ENCODE measurements around the gene CIB2. TPM values are rescaled to one million over a fixed set of nuclear protein-coding genes. Genes with fewer than 3 reads are reported as not detected.

CIB2 gene
- total and polyA plus RNA-seq, 2 experiments from 2014 or later, result 59.5 to 64.4 TPM

DNA sequence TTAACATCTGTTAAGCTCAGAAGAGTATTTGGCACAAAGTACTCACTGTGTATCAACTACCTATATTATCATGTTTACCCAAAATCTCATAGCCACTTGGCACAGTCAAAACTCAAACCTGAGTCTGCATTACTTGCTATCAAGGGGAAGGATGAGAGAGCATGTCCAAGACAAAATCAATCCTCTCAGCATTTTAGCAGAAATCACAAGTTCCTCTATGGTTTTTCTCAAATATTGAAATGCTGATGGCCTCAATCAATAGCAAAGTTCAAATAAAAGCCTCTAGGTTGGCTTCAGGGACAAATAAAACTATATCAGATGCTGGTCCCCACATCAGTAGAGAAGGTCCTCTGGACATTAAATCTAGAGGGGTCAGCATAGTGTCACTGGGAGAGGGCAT is 68.0 kb downstream of the CIB2 start:
- peaks cover 73% of the 10 kb centered on the region for H3K79me2 ChIP-seq (replicated peaks; ENCODE audit: insufficient read depth)
- Mint-ChIP-seq H3K27me3 (ENCODE audit: insufficient read depth, low read depth, poor library complexity) (peaks cover 2% of the 10 kb centered on the region), H3K27ac (no peak overlapping the region)

DNA sequence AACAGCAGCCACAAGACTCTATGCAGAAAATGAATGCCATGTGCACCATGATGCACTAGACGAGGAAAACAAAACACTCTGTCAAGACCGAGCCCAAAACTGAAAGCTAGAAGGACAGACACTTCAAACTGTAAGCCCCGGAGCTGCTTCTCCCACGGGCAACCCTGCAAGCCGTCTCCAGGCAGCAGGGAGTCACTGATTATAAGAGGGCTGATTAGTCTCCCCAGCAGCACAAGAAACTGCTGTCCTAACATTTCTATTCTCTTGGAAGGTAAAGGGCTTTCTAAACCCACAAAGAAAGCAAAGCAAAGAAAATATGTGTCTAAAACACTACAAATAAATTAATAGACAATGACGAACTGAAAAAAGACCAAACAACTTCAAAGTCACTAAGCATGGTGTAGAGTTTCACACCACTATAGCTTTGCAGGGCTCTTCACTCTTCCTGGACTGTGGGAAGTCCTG is 69.2 kb downstream of the CIB2 start:
- Histone ChIP-seq H2AFZ (no peak overlapping the region), H3K79me2 (replicated peaks; ENCODE audit: insufficient read depth) (peaks cover 72% of the 10 kb centered on the region), H4K20me1 (replicated peaks; ENCODE audit: insufficient read depth) (peaks cover 6% of the 10 kb centered on the region), H3K36me3 (ENCODE audit: insufficient read depth) (no peaks in the 10 kb centered on the region), H3K27ac (ENCODE audit: low read depth) (peak overlapping the region; percentile 51; the same call in 1 of the 2 replicates), H3F3A (replicated peaks; ENCODE audit: low read depth) (no peaks in the 10 kb centered on the region), H3K9me2 (ENCODE audit: insufficient read depth) (no peaks in the 10 kb centered on the region), H3K4me2 (peak overlapping the region; percentile 20; the same call in 1 of the 2 replicates), H3K4me1 (ENCODE audit: insufficient read depth) (peaks cover 30% of the 10 kb centered on the region), H3K27me3 (ENCODE audit: insufficient read depth) (no peaks in the 10 kb centered on the region), H3K4me3 (no peak overlapping the region)
- Mint-ChIP-seq H3K4me1 (peaks cover 24% of the 10 kb centered on the region), H3K4me3 (no peak overlapping the region), H3K9me3 (no peaks in the 10 kb centered on the region), H3K27ac (no peak overlapping the region), H3K27me3 (ENCODE audit: insufficient read depth, low read depth, poor library complexity) (peaks cover 4% of the 10 kb centered on the region), H3K36me3 (ENCODE audit: low read depth) (no peaks in the 10 kb centered on the region)
- peak; percentile 53 for ATAC-seq
- no peak for DNase-seq (ENCODE audit: low spot score)
- TF ChIP-seq POLR2AphosphoS5 (IDR thresholded peaks at IDR 0.05; ENCODE audit: low read depth), result no peak
- TF ChIP-seq, protein P1, sequence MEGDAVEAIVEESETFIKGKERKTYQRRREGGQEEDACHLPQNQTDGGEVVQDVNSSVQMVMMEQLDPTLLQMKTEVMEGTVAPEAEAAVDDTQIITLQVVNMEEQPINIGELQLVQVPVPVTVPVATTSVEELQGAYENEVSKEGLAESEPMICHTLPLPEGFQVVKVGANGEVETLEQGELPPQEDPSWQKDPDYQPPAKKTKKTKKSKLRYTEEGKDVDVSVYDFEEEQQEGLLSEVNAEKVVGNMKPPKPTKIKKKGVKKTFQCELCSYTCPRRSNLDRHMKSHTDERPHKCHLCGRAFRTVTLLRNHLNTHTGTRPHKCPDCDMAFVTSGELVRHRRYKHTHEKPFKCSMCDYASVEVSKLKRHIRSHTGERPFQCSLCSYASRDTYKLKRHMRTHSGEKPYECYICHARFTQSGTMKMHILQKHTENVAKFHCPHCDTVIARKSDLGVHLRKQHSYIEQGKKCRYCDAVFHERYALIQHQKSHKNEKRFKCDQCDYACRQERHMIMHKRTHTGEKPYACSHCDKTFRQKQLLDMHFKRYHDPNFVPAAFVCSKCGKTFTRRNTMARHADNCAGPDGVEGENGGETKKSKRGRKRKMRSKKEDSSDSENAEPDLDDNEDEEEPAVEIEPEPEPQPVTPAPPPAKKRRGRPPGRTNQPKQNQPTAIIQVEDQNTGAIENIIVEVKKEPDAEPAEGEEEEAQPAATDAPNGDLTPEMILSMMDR (conservative IDR thresholded peaks at IDR 0.05; ENCODE audit: low read depth in 2 of 2), result no peak
- TF ChIP-seq EZH2 (IDR thresholded peaks at IDR 0.05; ENCODE audit: low read depth, unreplicated experiment), result no peak
- TF ChIP-seq JUNB (IDR thresholded peaks at IDR 0.05; ENCODE audit: unreplicated experiment), result no peak
- TF ChIP-seq, protein P2, sequence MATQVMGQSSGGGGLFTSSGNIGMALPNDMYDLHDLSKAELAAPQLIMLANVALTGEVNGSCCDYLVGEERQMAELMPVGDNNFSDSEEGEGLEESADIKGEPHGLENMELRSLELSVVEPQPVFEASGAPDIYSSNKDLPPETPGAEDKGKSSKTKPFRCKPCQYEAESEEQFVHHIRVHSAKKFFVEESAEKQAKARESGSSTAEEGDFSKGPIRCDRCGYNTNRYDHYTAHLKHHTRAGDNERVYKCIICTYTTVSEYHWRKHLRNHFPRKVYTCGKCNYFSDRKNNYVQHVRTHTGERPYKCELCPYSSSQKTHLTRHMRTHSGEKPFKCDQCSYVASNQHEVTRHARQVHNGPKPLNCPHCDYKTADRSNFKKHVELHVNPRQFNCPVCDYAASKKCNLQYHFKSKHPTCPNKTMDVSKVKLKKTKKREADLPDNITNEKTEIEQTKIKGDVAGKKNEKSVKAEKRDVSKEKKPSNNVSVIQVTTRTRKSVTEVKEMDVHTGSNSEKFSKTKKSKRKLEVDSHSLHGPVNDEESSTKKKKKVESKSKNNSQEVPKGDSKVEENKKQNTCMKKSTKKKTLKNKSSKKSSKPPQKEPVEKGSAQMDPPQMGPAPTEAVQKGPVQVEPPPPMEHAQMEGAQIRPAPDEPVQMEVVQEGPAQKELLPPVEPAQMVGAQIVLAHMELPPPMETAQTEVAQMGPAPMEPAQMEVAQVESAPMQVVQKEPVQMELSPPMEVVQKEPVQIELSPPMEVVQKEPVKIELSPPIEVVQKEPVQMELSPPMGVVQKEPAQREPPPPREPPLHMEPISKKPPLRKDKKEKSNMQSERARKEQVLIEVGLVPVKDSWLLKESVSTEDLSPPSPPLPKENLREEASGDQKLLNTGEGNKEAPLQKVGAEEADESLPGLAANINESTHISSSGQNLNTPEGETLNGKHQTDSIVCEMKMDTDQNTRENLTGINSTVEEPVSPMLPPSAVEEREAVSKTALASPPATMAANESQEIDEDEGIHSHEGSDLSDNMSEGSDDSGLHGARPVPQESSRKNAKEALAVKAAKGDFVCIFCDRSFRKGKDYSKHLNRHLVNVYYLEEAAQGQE (IDR thresholded peaks at IDR 0.05; ENCODE audit: unreplicated experiment), result no peak
- no peak for TF ChIP-seq STAT1 (IDR thresholded peaks at IDR 0.05; ENCODE audit: unreplicated experiment)

More for the DNA sequence above, 68.0 kb downstream of the CIB2 start:
- Histone ChIP-seq H2AFZ (no peak overlapping the region), H3K4me1 (ENCODE audit: insufficient read depth) (peaks cover 41% of the 10 kb centered on the region), H3K27me3 (ENCODE audit: insufficient read depth) (no peaks in the 10 kb centered on the region), H3K27ac (ENCODE audit: low read depth) (no peak overlapping the region), H3K36me3 (ENCODE audit: insufficient read depth) (no peaks in the 10 kb centered on the region), H3K4me3 (no peak overlapping the region), H3K4me2 (no peak overlapping the region), H4K20me1 (replicated peaks; ENCODE audit: insufficient read depth) (peaks cover 11% of the 10 kb centered on the region), H3K9me2 (ENCODE audit: insufficient read depth) (no peaks in the 10 kb centered on the region), H3F3A (replicated peaks; ENCODE audit: low read depth) (no peaks in the 10 kb centered on the region; the same call in 1 of the 2 replicates)
- Mint-ChIP-seq H3K4me1 (peaks cover 36% of the 10 kb centered on the region), H3K9me3 (no peaks in the 10 kb centered on the region), H3K36me3 (ENCODE audit: low read depth) (no peaks in the 10 kb centered on the region), H3K4me3 (no peak overlapping the region)
- DNase-seq (ENCODE audit: low spot score), result no peak
- ATAC-seq, result no peak
- no peak for TF ChIP-seq ZNF114 (CRISPR knock-in tag; IDR thresholded peaks at IDR 0.05)
- no peak for TF ChIP-seq STAT1 (IDR thresholded peaks at IDR 0.05; ENCODE audit: unreplicated experiment)
- TF ChIP-seq EZH2phosphoT487 (IDR thresholded peaks at IDR 0.05; ENCODE audit: unreplicated experiment), result no peak
- no peak for TF ChIP-seq EZH2 (IDR thresholded peaks at IDR 0.05; ENCODE audit: low read depth, unreplicated experiment)
- TF ChIP-seq, protein P1 (conservative IDR thresholded peaks at IDR 0.05; ENCODE audit: low read depth in 2 of 2), result no peak
- TF ChIP-seq JUNB (IDR thresholded peaks at IDR 0.05; ENCODE audit: unreplicated experiment), result no peak
- TF ChIP-seq, protein P2 (IDR thresholded peaks at IDR 0.05; ENCODE audit: unreplicated experiment), result no peak

All from GM23338 (cell line).